Right lobe of liver (tissue), 6 donors: Measurements from ENCODE around the gene RND3. TPM values are rescaled to one million over a fixed set of nuclear protein-coding genes. Genes with fewer than 3 reads are reported as not detected.

Experiments used
- ATAC-seq, 4 donors: fragments of 200-7000 bp; cut with Tn5 transposase; one replicate each; pipeline ENCODE4 v1.9.1; 2020; ENCODE audit warnings: mild to moderate bottlenecking in 4 of 4, moderate library complexity in 4 of 4
- DNase-seq, 3 donors: peaks; one replicate each; pipeline ENCODE4 v3.0.0-alpha.2; 2020
- H3K27ac ChIP-seq, 3 donors: fragments of 200-600 bp; one replicate each; pipeline ENCODE4 v1.8.0; 2022
- H3K27me3 ChIP-seq, 2 donors: fragments of 200-600 bp; one replicate each; pipeline ENCODE4 v1.8.0; 2022
- H3K36me3 ChIP-seq, 4 donors: fragments of 200-600 bp; sonication (generic) in 1 of 4; one replicate each; pipeline versions ENCODE4 v1.5.1 to v1.8.0; 2017 to 2022; ENCODE audit warnings: control low read depth in 1 of 4
- H3K4me1 ChIP-seq, 4 donors: fragments of 200-600 bp; sonication (generic) in 1 of 4; one replicate each; pipeline versions ENCODE4 v1.5.1 to v1.8.0; 2017 to 2022; ENCODE audit warnings: control low read depth in 1 of 4
- H3K4me3 ChIP-seq, 3 donors: fragments of 200-600 bp; one replicate each; pipeline ENCODE4 v1.8.0; 2022
- H3K9me3 ChIP-seq, 4 donors: fragments of 200-600 bp; sonication (generic) in 1 of 4; one replicate each; pipeline versions ENCODE4 v1.5.1 to v1.8.0; 2017 to 2022; ENCODE audit warnings: control low read depth in 1 of 4
- POLR2A ChIP-seq: fragments of 450-650 bp; IDR thresholded peaks from one replicate; pipeline ENCODE4 v1.6.1; 2017; ENCODE audit warnings: antibody characterized with exemption, mild to moderate bottlenecking
- WGBS: methylation state at CpG from one replicate; pipeline ENCODE4 v1.1.6; 2018; ENCODE audit warnings: low coverage, low lambda C conversion rate; ENCODE audit not compliant: insufficient coverage; ENCODE audit errors: missing lambda C conversion rate; 5-methylcytosine and 5-hydroxymethylcytosine counted together
- intact Hi-C, 2 donors: fragments of 100-400 bp; cut with DNase I; formaldehyde crosslinking; loops; one replicate each; pipeline versions ENCODE4 v1.11.2 to v1.14.1; 2022
- total RNA-seq, 6 experiments: library from RNA; depleted of rRNA in 2 of 6; stranded (reverse); fragments of >200 nt in 2 of 6; fragmentation: NEBNext Ultra II Directional in 3 of 6; extraction: Animal tissue kit (Norgen Biotek cat#: 25700) in 3 of 6; gene quantifications; one replicate each; pipeline versions ENCODE4 v1.1.0 to v1.2.4, GENCODE V29; 2016 to 2023
- TF ChIP-seq, protein P1 (sequence below), 4 donors: fragments of 200-600 bp in 3 of 4; fragments of 450-650 bp in 1 of 4; IDR thresholded peaks; one replicate each; pipeline versions ENCODE4 v1.5.1 to v1.8.0; 2016 to 2022; ENCODE audit warnings: antibody characterized with exemption in 4 of 4, mild to moderate bottlenecking in 2 of 4
- donor health status: DM: no; HTN: yes; CAD: no.
- donor health status: DM: no; HTN: no; CAD: no.
- donor health status: DM: no; HTN: no; CAD: no.
- donor health status: DM: no; HTN: yes; CAD: no.
- donor health status: DM: no; HTN: yes; CAD: no.

Gene RND3
- total RNA-seq, 6 experiments from 2014 or later = 20.0 to 70.5 (median 36.8) TPM

DNA sequence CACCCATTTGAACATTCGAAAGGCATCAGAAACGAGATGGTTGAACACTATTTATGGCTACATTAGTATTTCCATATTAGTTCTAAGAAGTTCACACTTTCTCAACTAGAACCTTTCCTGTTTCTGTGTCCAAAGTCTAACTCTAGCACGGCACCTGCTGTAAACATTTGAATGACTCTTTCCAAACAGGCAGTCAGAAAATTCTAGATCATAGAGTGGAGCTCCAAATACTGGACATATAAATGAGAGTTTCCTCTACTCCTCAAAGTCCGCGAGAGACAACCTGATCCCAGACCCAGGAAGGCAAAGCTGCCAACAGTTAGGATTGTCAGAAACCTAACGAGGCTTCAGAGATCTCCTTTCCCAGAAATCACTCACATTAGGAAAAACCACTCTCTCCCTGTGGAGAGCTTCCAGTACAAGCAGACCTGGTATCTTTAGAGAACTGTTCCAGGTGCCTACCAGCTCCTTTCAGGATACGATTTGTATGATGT, 10.6 kb downstream of the RND3 start:
- Histone ChIP-seq H3K4me3 (peak overlapping the region in 1 of 3 donors; percentile 2), H3K27me3 (no peaks in the 10 kb centered on the region), H3K9me3 (no peaks in the 10 kb centered on the region), H3K4me1 (peaks cover 0 to 48% (median 24%) of the 10 kb centered on the region in 4 donors), H3K36me3 (peaks cover 0 to 20% (median 11%) of the 10 kb centered on the region in 4 donors), H3K27ac (peak overlapping the region; percentile 79 to 89 (median 85))
- DNase-seq = no peak
- intact Hi-C loops = no loop called here
- TF ChIP-seq, protein P1, sequence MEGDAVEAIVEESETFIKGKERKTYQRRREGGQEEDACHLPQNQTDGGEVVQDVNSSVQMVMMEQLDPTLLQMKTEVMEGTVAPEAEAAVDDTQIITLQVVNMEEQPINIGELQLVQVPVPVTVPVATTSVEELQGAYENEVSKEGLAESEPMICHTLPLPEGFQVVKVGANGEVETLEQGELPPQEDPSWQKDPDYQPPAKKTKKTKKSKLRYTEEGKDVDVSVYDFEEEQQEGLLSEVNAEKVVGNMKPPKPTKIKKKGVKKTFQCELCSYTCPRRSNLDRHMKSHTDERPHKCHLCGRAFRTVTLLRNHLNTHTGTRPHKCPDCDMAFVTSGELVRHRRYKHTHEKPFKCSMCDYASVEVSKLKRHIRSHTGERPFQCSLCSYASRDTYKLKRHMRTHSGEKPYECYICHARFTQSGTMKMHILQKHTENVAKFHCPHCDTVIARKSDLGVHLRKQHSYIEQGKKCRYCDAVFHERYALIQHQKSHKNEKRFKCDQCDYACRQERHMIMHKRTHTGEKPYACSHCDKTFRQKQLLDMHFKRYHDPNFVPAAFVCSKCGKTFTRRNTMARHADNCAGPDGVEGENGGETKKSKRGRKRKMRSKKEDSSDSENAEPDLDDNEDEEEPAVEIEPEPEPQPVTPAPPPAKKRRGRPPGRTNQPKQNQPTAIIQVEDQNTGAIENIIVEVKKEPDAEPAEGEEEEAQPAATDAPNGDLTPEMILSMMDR (IDR thresholded peaks at IDR 0.05) = no peak
- no peak for TF ChIP-seq POLR2A
- peak; percentile 61 to 72 (median 66) for ATAC-seq
- WGBS = 26% methylated on average over 7 of the region's 7 CpGs

DNA sequence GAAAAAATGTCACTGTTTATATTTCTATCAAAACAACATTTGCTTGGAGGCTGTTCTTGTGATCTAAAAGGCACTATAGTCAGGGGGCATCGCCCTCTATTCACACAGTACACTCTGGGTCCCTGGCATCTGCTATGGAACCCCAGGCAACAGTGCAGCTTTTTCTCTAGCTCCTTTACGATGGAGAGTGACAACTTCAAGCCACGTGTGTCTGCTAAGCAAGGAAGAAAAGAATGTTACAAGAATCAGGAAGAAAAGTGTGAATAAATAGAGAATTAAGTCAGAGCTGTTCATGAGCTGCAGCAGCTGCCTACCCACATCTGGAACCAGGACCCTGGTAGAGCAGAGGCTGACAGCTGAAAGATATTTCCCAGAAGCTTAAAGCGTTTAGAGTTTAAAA, 11.2 kb downstream of the RND3 start:
- H3K27me3 ChIP-seq = no peaks in the 10 kb centered on the region
- H3K36me3 ChIP-seq = peaks cover 0 to 25% (median 15%) of the 10 kb centered on the region in 4 donors
- intact Hi-C loops = no loop called here
- H3K9me3 ChIP-seq = no peaks in the 10 kb centered on the region
- H3K4me1 ChIP-seq = peaks cover 0 to 48% (median 24%) of the 10 kb centered on the region in 4 donors
- 35% methylated on average over 4 of the region's 4 CpGs for WGBS
- peak overlapping the region; percentile 79 to 89 (median 85) for H3K27ac ChIP-seq
- TF ChIP-seq, protein P1 (IDR thresholded peaks at IDR 0.05) = no peak
- no peak for TF ChIP-seq POLR2A
- ATAC-seq (peak in 2 of 4 donors; percentile 8 to 20), DNase-seq (no peak)
- H3K4me3 ChIP-seq = no peak overlapping the region

DNA sequence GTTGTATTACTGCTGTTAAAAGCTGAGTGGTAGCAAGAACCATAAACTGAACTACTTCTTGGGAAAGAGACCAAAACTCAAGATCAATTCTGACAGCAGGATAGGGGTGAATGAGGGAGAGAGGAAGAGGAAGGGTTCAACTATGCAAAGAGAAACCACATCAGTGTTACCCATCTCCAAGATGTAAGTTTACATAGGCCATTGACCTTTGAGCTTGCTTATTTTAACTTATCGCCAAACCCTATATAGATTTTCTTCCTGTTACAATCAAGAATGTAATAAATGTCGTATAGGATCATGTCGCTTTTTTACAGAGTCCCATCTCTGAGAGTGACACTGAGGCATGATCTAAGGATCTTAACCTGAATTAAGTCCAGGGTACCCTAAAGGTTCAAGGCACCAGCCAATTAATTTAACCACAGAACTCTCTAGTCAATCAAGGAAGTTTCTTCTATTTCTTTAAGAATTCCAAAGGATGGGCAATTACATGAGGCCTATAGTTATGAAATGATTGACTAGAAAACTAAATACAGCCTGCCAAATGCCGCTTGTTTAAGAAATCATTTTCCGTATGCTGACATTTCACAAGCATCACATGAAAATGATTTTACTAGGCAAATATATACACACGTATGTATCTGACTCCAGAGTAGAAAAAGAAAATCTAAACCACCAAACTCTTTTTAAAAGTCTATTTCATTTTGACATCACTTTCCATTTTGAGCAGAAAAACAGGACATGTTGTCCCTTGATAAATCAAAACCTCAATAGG, 11.8 kb downstream of the RND3 start:
- Histone ChIP-seq H3K4me1 (peaks cover 0 to 46% (median 22%) of the 10 kb centered on the region in 4 donors), H3K4me3 (no peak overlapping the region), H3K27ac (peak overlapping the region; percentile 79 to 89 (median 85)), H3K36me3 (peaks cover 6 to 31% (median 19%) of the 10 kb centered on the region in 4 donors), H3K9me3 (no peaks in the 10 kb centered on the region), H3K27me3 (no peaks in the 10 kb centered on the region)
- intact Hi-C loops = no loop called here
- WGBS = 35% methylated on average over 6 of the region's 6 CpGs
- TF ChIP-seq POLR2A = no peak
- TF ChIP-seq, protein P1 (IDR thresholded peaks at IDR 0.05) = no peak
- no peak for ATAC-seq
- no peak for DNase-seq

DNA sequence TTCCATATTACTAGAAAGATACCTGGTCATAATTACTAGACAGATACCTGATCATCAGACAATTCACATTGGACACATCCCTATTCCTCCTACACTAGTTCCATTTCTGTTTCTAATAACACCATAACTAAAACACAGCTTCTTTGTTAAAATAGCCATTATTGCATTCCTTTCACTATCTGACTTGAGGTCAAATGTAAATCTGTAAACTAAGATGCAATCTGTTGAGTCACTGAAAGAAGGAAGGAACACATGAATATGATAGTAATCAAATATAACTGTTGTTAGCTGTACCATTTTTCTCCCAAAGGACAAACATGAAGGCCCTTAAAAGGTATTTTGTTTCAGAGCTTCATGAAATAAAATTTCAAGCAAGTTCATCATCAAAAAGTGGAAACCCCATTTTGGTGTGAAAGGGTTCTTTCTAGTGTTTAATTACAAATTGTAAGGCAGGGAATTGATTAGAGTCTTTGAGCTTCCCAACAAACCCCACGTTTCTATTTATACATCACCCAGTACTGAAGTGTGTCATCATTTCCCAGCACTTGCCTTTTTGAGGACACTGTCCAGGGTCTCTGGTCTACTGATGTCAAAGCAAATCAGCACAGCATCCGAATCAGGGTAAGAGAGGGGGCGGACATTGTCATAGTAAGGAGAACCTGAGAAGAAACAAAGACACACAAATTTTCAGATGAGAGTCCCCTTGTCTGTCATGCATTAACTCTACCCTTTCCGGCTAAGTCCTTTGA, 13.0 kb downstream of the RND3 start:
- H3K27me3 ChIP-seq = no peaks in the 10 kb centered on the region
- H3K27ac ChIP-seq = peak overlapping the region in 1 of 3 donors; percentile 4
- no peak for DNase-seq
- H3K4me1 ChIP-seq = peaks cover 0 to 34% (median 16%) of the 10 kb centered on the region in 4 donors
- whole genome bisulfite sequencing = 67% methylated on average over 4 of the region's 4 CpGs
- peaks cover 9 to 43% (median 26%) of the 10 kb centered on the region in 4 donors for H3K36me3 ChIP-seq
- no peak overlapping the region for H3K4me3 ChIP-seq
- no peaks in the 10 kb centered on the region for H3K9me3 ChIP-seq
- intact Hi-C loops = no loop called here
- no peak for ATAC-seq
- TF ChIP-seq, protein P1 (IDR thresholded peaks at IDR 0.05) = no peak
- no peak for TF ChIP-seq POLR2A
